A673 (cell line): Measurements from ENCODE around the gene SANBR.

Source experiments
- EZH2 ChIP-seq: fragments of 200-600 bp; sonication (generic); IDR thresholded peaks from 2 replicates; pipeline ENCODE4 v1.6.1; 2017; ENCODE audit warnings: borderline replicate concordance, low read depth, mild to moderate bottlenecking, mixed read lengths, antibody characterized with exemption, low read length; ENCODE audit not compliant: poor library complexity, severe bottlenecking
- TF ChIP-seq, protein P1 (sequence below): fragments of 300-800, 200-600 bp; sonication (generic); conservative IDR thresholded peaks from 2 replicates; pipeline ENCODE4 v1.5.1; 2017; ENCODE audit warnings: low read depth, mild to moderate bottlenecking, antibody characterized with exemption, low read length, moderate library complexity, mixed read lengths

DNA sequence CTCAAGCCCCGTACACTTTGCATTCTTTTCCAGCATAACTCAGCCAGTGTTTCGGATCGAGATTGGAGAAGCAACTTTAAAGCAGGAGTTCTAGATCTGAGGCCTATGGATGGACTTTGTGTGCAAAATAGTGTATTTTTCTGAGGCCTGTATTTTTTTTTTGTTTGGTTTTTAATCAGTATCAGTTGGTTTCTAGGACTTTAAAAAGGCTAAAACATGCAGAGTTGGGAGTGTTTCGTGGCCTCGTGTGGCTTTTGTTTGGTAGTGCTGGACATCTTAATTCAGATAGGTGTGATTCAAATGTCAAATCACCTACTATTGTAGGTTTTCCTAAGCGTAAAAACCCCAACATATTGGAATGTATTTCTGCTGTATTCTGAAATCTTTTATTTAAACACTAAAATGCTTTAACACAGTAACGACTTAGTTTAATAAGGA lies 47.3 kb upstream of the SANBR start:
- TF ChIP-seq, protein P1, sequence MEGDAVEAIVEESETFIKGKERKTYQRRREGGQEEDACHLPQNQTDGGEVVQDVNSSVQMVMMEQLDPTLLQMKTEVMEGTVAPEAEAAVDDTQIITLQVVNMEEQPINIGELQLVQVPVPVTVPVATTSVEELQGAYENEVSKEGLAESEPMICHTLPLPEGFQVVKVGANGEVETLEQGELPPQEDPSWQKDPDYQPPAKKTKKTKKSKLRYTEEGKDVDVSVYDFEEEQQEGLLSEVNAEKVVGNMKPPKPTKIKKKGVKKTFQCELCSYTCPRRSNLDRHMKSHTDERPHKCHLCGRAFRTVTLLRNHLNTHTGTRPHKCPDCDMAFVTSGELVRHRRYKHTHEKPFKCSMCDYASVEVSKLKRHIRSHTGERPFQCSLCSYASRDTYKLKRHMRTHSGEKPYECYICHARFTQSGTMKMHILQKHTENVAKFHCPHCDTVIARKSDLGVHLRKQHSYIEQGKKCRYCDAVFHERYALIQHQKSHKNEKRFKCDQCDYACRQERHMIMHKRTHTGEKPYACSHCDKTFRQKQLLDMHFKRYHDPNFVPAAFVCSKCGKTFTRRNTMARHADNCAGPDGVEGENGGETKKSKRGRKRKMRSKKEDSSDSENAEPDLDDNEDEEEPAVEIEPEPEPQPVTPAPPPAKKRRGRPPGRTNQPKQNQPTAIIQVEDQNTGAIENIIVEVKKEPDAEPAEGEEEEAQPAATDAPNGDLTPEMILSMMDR = no peak
- TF ChIP-seq EZH2 = no peak
